Astrocyte of the hippocampus (primary cell): Measurements from ENCODE around the gene LPAR6.
A peak's percentile ranks its signal among the peaks of the same experiment; 100 is the strongest.

Experiments
- DNase-seq: peaks from one replicate; pipeline ENCODE4 v3.0.0; 2011; ENCODE audit warnings: low read depth, low spot score

The LPAR6 gene

GRCh38 chr13:48414501-48414900, 1.6 kb upstream of the LPAR6 start:
- no peak for DNase-seq

GRCh38 chr13:48411841-48412531, 927 bp downstream of the LPAR6 start:
- DNase-seq = peak; percentile 34

GRCh38 chr13:48411147-48411794, 1.6 kb downstream of the LPAR6 start:
- DNase-seq = peak; percentile 21

- no peak for DNase-seq
These were observed 2.7 kb downstream of the LPAR6 start for GRCh38 chr13:48410199-48410598.

- DNase-seq = no peak
These were observed 7.0 kb downstream of the LPAR6 start for GRCh38 chr13:48405875-48406274.

- DNase-seq = peak; percentile 7
These were observed 8.0 kb downstream of the LPAR6 start for GRCh38 chr13:48404952-48405351.

- DNase-seq = no peak
These were observed 9.0 kb downstream of the LPAR6 start for GRCh38 chr13:48403913-48404312.

- no peak for DNase-seq
These were observed 9.7 kb downstream of the LPAR6 start for GRCh38 chr13:48403151-48403631.

GRCh38 chr13:48402325-48402932, 10.5 kb downstream of the LPAR6 start:
- no peak for DNase-seq

GRCh38 chr13:48401480-48401879, 11.4 kb downstream of the LPAR6 start:
- no peak for DNase-seq

- DNase-seq = peak; percentile 69
These were observed 12.0 kb downstream of the LPAR6 start for GRCh38 chr13:48400850-48401291.

GRCh38 chr13:48400090-48400694, 12.7 kb downstream of the LPAR6 start:
- DNase-seq = peak; percentile 9

- peak; percentile 8 for DNase-seq
These were observed 14.3 kb downstream of the LPAR6 start for GRCh38 chr13:48398450-48399095.

GRCh38 chr13:48397744-48398143, 15.2 kb downstream of the LPAR6 start:
- DNase-seq = no peak

- DNase-seq = no peak
These were observed 19.2 kb downstream of the LPAR6 start for GRCh38 chr13:48393698-48394085.

GRCh38 chr13:48393030-48393697, 19.7 kb downstream of the LPAR6 start:
- no peak for DNase-seq

GRCh38 chr13:48391257-48391656, 21.7 kb downstream of the LPAR6 start:
- DNase-seq = no peak

GRCh38 chr13:48386816-48387215, 26.1 kb downstream of the LPAR6 start:
- DNase-seq = no peak

- no peak for DNase-seq
These were observed 29.5 kb downstream of the LPAR6 start for GRCh38 chr13:48383384-48383783.

- DNase-seq = no peak
These were observed 32.3 kb downstream of the LPAR6 start for GRCh38 chr13:48380581-48380980.

- DNase-seq = no peak
These were observed 35.1 kb downstream of the LPAR6 start for GRCh38 chr13:48377857-48378256.
